Measurements from ENCODE around the gene SS18. TPM values are rescaled to one million over a fixed set of nuclear protein-coding genes. Genes with fewer than 3 reads are reported as not detected.

Gene SS18
- total RNA-seq, 1 donor from 2014 or later: 84.4 TPM

DNA sequence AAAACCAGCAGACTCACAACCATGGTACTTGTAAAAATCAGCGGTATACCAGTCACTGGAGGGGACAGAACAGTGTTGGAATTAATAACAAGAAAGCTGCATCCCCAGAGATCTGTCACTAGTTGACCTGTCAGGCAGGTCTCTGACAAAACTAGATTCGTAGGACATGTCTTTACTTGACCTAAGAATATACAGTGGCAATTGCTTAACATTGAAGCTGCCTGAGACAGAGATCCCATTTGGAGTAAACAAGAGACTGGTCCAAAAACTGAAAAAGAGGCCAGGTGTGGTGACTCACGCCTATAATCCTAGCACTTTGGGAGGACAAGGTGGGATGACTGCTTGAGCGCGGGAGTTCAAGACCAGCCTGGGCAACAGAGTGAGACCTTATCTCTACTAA, 7.2 kb upstream of the SS18 start:
- no peak overlapping the region for H3K27ac Mint-ChIP-seq
- DNase-seq (ENCODE audit: low spot score, unreplicated experiment): no peak
- TF ChIP-seq, protein P1, sequence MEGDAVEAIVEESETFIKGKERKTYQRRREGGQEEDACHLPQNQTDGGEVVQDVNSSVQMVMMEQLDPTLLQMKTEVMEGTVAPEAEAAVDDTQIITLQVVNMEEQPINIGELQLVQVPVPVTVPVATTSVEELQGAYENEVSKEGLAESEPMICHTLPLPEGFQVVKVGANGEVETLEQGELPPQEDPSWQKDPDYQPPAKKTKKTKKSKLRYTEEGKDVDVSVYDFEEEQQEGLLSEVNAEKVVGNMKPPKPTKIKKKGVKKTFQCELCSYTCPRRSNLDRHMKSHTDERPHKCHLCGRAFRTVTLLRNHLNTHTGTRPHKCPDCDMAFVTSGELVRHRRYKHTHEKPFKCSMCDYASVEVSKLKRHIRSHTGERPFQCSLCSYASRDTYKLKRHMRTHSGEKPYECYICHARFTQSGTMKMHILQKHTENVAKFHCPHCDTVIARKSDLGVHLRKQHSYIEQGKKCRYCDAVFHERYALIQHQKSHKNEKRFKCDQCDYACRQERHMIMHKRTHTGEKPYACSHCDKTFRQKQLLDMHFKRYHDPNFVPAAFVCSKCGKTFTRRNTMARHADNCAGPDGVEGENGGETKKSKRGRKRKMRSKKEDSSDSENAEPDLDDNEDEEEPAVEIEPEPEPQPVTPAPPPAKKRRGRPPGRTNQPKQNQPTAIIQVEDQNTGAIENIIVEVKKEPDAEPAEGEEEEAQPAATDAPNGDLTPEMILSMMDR (IDR thresholded peaks at IDR 0.05; ENCODE audit: unreplicated experiment): no peak
- H3K36me3 Mint-ChIP-seq (ENCODE audit: insufficient read depth): no peaks in the 10 kb centered on the region
- H3K4me1 Mint-ChIP-seq (ENCODE audit: low read depth): no peaks in the 10 kb centered on the region
- peaks cover 9% of the 10 kb centered on the region for H3K9me3 Mint-ChIP-seq (ENCODE audit: low read depth)
- H3K27me3 Mint-ChIP-seq: no peaks in the 10 kb centered on the region
- H3K4me3 Mint-ChIP-seq (ENCODE audit: low read depth): no peak overlapping the region

DNA sequence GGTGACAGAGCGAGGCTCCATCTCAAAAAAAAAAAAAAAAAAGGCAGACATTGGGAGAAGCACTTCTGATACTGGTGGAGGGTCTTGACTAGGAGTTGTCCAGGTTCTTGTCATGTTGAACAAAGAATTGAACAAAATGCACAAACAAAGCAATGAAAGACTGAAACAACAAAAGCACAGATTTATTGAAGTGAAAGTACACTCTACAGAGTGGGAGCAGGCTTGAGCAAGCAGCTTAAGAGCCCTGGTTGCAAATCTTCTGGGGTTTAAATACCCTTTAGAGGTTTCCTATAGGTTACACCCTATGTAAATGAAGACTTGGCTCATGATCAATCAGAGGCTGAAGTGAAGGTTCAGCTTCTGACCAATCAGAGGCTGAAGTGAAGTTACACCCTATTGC, 6.4 kb upstream of the SS18 start:
- no peaks in the 10 kb centered on the region for H3K27me3 Mint-ChIP-seq
- H3K4me3 Mint-ChIP-seq (ENCODE audit: low read depth): no peak overlapping the region
- TF ChIP-seq, protein P1 (IDR thresholded peaks at IDR 0.05; ENCODE audit: unreplicated experiment): no peak
- no peaks in the 10 kb centered on the region for H3K36me3 Mint-ChIP-seq (ENCODE audit: insufficient read depth)
- no peak for DNase-seq (ENCODE audit: low spot score, unreplicated experiment)
- no peaks in the 10 kb centered on the region for H3K4me1 Mint-ChIP-seq (ENCODE audit: low read depth)
- H3K9me3 Mint-ChIP-seq (ENCODE audit: low read depth): peaks cover 9% of the 10 kb centered on the region
- H3K27ac Mint-ChIP-seq: no peak overlapping the region

DNA sequence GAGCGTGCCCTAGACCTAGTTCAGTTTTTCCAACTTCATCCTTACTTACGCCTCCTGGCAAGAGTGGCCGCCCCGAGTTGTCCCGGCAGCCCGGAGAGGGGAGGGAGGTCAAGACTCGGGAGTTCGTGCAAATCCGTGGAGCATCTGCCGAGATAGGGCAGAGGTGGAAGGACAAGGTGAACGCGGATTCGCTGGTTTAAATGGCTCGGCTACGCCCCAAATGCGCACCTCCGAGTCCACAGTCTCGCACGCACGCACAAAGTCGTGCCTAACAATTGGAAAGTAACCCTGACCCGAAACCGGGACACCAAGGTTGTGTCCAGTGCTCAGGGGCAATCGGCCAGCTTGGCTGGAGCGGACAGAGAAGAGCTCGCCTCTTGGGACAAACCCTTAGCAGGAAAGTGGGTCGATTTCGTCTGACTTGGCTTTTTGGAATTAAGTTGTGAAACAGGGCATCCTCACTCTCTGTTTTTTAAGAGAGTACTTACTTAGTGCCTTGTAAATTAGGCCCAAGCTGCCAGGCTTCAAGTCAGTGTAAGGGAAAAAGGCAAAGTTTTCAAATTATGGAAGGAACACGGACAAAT, 726 bp upstream of the SS18 start:
- TF ChIP-seq, protein P1 (IDR thresholded peaks at IDR 0.05; ENCODE audit: unreplicated experiment): no peak
- H3K9me3 Mint-ChIP-seq (ENCODE audit: low read depth): no peaks in the 10 kb centered on the region
- peak overlapping the region; percentile 98 for H3K27ac Mint-ChIP-seq
- DNase-seq (ENCODE audit: low spot score, unreplicated experiment): no peak
- H3K4me3 Mint-ChIP-seq (ENCODE audit: low read depth): peak overlapping the region; percentile 96
- H3K36me3 Mint-ChIP-seq (ENCODE audit: insufficient read depth): peaks cover 3% of the 10 kb centered on the region
- peaks cover 16% of the 10 kb centered on the region for H3K4me1 Mint-ChIP-seq (ENCODE audit: low read depth)
- no peaks in the 10 kb centered on the region for H3K27me3 Mint-ChIP-seq

DNA sequence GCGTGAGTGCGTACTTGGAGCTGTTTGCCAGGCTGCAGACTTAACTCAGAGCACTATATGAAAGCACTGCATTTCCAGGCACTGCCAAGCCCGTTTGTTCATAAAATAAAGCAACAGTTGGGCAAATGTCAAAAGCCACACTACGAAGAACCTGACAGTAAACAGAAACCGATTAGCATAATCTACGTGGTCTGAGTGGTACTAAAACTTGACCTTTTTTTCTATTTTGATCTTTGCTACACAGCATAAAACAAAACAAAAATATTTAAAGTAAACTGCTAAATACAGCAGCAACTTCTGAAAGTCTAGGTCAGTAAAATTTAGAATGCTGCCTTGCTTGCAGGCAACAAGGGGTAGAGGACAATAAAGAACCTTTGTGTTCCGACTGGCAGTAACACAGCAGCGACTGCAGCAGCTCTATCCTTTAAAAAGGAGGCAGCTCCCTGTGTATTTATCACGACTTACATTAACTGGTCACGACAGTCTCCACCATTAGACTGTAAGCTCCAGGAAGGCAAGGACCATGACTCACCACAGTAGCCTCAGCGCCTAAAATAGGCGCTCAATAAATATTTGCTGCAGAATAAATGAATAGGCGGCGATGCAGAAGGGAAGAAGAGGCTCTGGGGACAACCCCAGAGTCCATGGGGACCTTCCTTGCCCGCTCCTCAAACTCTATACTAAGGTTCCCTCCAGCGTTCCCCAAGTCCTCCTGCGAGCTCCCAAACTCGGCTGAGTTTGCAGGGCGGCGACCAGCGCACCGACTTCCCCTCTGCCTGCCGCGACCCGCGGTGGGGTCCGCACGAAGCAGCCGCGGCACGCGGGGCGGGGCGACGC, 902 bp downstream of the SS18 start:
- Mint-ChIP-seq H3K4me3 (ENCODE audit: low read depth) (peak overlapping the region; percentile 96), H3K36me3 (ENCODE audit: insufficient read depth) (peaks cover 3% of the 10 kb centered on the region), H3K4me1 (ENCODE audit: low read depth) (peaks cover 16% of the 10 kb centered on the region), H3K9me3 (ENCODE audit: low read depth) (no peaks in the 10 kb centered on the region), H3K27ac (peak overlapping the region; percentile 95), H3K27me3 (no peaks in the 10 kb centered on the region)
- TF ChIP-seq, protein P1 (IDR thresholded peaks at IDR 0.05; ENCODE audit: unreplicated experiment): no peak
- DNase-seq (ENCODE audit: low spot score, unreplicated experiment): peak; percentile 55

DNA sequence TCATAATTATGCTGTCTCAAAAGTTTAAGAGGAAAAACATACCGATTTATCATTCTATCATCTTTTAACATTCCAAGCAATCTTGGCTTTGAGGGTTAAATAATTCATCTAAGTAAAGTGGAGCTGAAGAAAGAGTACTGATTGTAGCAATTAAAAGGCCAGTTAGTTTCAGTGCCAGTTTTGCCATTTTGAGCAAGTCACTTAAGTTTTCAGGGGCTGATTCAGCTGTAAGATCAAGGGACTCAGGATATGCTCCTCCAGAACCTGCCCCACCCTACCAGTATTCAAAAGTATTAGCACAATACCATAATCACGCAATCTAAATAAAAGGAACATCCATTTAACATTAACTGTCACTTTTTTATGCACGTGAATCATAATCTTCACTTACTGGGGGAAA, 1.9 kb downstream of the SS18 start:
- Mint-ChIP-seq H3K4me3 (ENCODE audit: low read depth) (peak overlapping the region; percentile 96), H3K27ac (peak overlapping the region; percentile 95), H3K36me3 (ENCODE audit: insufficient read depth) (peaks cover 4% of the 10 kb centered on the region), H3K27me3 (no peaks in the 10 kb centered on the region), H3K4me1 (ENCODE audit: low read depth) (peaks cover 16% of the 10 kb centered on the region), H3K9me3 (ENCODE audit: low read depth) (no peaks in the 10 kb centered on the region)
- no peak for DNase-seq (ENCODE audit: low spot score, unreplicated experiment)
- TF ChIP-seq, protein P1 (IDR thresholded peaks at IDR 0.05; ENCODE audit: unreplicated experiment): no peak

Data from progenitor cell of endocrine pancreas (in vitro differentiated cells).